SW480 (cell line): ENCODE measurements around the gene RRAS.
A peak's percentile ranks its signal among the peaks of the same experiment; 100 is the strongest.

ENCODE experiments used
- DNase-seq: peaks from one replicate; pipeline ENCODE4 v3.0.0-alpha.2; 2016; ENCODE audit warnings: low spot score

The RRAS gene

GRCh38 chr19:49594993-49595818 is 44.7 kb downstream of the RRAS start:
- DNase-seq, result no peak

- DNase-seq, result no peak
Observed at GRCh38 chr19:49594157-49594992, 45.6 kb downstream of the RRAS start.

GRCh38 chr19:49593233-49594113 is 46.5 kb downstream of the RRAS start:
- DNase-seq, result peak; percentile 95

- DNase-seq, result peak; percentile 64
Observed at GRCh38 chr19:49592486-49593232, 47.3 kb downstream of the RRAS start.

- DNase-seq, result peak; percentile 66
Observed at GRCh38 chr19:49591731-49592485, 48.0 kb downstream of the RRAS start.

GRCh38 chr19:49590971-49591730 is 48.8 kb downstream of the RRAS start, which contains the start of gene PRR12:
Gene PRR12 (plus strand): TSS chr19:49591182. CDS start chr19:49591655, 473 bp downstream.
- DNase-seq, result peak; percentile 81

- DNase-seq, result peak; percentile 99
Observed at GRCh38 chr19:49590071-49590970, 49.6 kb downstream of the RRAS start.

GRCh38 chr19:49589502-49589905 is 50.4 kb downstream of the RRAS start:
- DNase-seq, result peak; percentile 42

- peak; percentile 57 for DNase-seq
Observed at GRCh38 chr19:49588365-49589122, 51.4 kb downstream of the RRAS start.

GRCh38 chr19:49587227-49587626 is 52.7 kb downstream of the RRAS start:
- DNase-seq, result no peak
